ENCODE data around the gene PIBF1. TPM values are rescaled to one million over a fixed set of nuclear protein-coding genes. Genes with fewer than 3 reads are reported as not detected.
A peak's percentile ranks its signal among the peaks of the same experiment; 100 is the strongest.
"Not testable (repeated sequence)": the region's sequence is repeated elsewhere in the genome, so short reads cannot be mapped to it uniquely, and the experiment has no call there.

PIBF1 gene
- total RNA-seq, 1 donor from 2014 or later, result 19.6 TPM

DNA sequence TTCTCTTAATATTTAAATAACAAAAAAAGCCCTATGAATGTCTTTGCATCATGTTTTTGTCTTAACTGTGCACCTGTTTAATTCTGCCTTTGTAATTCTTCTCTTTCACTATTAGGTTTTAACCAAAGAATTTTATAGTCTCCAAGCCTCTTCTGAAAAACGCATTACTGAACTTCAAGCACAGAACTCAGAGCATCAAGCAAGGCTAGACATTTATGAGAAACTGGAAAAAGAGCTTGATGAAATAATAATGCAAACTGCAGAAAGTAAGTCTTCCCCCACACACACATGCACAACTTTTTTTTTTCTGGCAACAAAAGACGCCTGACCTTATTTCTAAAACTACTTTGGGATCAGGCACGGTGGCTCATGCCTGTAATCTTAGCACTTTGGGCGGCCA is 126.5 kb downstream of the PIBF1 start:
- no peak for DNase-seq (ENCODE audit: low read depth)

- no peak for DNase-seq (ENCODE audit: low read depth)
These were observed 130.0 kb downstream of the PIBF1 start for GRCh38 chr13:72911981-72912380.

DNA sequence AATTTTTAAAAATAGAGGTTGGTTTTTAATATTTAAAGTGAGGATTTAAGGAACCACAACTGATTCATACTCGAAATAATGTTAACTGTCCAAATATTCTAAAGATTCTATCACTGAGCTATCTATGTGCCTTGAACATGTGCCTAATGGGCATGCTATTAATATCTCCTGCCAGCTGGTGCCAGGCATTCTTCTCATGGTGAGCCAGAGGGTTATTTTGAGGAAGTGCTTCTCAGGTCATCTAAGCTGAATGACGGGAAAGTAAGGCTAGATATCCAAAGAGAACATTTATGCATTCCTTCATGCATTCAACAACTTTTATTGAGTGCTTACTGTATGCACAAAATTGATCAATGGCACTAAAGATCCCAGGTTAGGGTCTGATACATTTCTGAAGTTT is 138.2 kb downstream of the PIBF1 start:
- DNase-seq (ENCODE audit: low read depth), result peak; percentile 92

- DNase-seq (ENCODE audit: low read depth), result no peak
These were observed 149.4 kb downstream of the PIBF1 start for GRCh38 chr13:72931311-72931710.

GRCh38 chr13:72932250-72932649 is 150.3 kb downstream of the PIBF1 start:
- DNase-seq (ENCODE audit: low read depth), result no peak

DNA sequence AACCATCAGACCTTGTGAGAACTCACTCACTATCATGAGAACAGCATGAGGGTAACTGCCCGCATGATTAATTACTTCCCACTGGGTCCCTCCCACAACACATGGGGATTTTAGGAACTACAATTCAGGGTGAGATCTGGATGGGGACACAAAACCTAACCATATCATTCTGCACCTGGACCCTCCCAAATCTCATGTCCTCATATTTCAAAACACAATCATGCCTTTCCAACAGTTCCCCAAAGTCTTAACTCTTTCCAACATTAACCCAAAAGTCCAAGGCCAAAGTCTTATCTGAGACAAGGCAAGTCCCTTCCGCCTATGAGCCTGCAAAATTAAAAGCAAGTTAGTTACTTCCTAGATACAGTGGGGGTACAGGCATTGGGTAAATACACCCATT is 164.3 kb downstream of the PIBF1 start:
- DNase-seq (ENCODE audit: low read depth), result not testable (repeated sequence)

DNA sequence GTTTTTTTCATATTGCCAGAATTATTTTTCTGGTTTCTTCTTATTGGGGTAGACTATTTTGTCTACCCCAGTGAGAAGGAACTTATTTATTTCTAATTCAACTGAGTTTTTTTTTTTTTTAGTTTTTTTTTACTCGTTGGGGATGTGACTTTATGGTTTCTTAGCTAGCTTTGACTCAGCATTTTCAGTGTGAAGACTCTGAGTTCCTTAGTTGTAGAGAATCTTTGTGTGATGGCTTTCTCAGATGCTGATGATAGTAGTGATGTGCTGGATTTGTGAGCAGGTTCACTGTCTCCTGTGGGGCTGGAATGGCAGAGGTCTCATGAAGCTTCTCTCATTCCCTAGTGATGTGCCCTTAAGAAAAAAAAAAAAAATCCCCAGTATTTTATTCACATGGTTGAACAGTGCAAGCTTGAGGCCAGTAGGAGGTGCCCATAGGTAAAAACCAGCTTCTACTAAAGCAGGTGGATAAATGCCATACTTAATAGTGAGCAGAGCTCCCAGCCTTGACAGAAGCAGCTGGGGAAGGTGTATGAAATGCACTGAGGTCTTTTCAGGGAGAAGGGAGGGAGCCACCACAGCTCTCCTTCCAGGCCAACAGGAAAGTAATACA is 170.7 kb downstream of the PIBF1 start:
- peak; percentile 6 for DNase-seq (ENCODE audit: low read depth)

GRCh38 chr13:72953391-72953965 is 171.5 kb downstream of the PIBF1 start:
- no peak for DNase-seq (ENCODE audit: low read depth)

DNA sequence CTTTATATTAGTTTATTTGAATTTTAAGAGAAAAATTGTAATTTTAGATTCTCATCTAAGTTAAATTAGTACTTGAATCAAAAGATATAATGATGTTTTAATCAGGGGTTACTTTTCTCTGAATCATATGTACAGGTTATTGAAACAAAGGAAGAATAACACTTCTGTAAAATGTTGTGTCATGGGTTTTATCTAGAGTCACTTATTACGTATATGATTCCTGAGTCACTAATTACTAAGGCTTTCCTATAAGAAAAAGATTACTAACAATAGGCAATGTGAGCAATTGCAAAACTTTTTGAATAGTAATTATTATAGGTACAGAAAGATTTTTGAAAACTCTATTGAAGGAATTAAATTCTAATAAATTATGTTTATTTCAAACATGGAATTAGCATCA is 177.7 kb downstream of the PIBF1 start:
- DNase-seq (ENCODE audit: low read depth), result no peak

DNA sequence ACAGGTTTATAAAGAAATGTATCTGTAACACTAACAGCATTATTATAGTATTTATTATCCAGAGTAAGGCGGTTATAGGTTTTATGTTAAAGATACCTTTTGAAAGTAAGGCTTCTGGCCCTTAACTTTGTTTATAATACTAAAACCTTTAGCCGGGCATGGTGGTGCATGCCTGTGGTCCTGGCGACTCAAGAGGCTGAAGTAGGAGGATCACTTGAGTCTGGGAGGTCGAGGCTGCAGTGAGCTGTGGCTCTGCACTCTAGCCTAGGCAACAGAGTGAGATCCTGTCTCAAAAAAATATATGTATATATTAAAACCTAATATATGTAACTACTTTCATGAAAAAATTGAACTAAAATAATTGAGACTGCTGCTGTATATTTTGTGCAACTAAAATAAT is 178.2 kb downstream of the PIBF1 start:
- no peak for DNase-seq (ENCODE audit: low read depth)

DNA sequence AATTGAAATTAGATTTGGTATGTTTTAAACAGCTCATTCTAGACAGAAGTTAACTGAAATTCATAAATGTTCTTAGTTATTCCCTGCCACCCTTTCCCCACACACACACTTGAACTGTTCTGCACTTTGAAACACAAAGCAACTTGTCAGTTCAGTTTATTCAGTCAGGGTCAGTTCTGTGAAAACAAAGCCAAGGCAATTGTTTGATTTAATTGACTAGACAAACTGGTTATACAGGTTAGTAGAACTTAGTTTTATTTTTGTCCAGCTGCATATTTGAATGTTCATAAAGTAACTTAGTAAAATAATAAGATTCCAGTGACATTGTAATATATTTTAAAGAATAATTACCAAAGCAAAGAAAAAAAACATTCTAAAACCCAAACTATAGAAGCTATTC is 178.6 kb downstream of the PIBF1 start:
- no peak for DNase-seq (ENCODE audit: low read depth)

GRCh38 chr13:72963762-72964161 is 181.8 kb downstream of the PIBF1 start:
- no peak for DNase-seq (ENCODE audit: low read depth)

DNA sequence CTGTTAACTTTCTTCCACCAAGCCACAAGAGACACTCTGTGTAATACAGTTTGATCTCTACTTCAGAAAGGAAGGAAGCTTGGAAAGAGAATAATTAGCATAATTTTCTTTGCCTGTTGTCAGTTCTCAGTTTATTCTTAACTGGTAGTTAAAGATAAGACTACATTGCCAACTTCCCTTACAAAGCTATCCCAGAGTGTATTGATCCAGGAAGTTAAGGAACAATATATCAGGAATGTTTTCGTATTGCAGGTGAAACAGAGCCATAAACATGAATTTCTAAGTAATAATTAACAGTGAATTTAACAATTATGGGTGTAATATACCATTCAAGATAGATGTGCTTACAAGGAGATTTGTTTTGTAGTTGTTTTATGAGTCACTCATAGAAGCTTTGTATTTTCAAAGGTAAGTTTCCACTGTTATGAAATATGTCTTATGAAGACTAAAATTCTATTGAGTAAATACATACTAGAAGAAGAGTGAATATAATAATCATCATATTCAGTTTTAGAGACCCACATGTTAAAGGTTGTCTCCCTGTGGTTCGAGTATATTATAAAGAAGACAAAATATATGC is 188.5 kb downstream of the PIBF1 start:
- DNase-seq (ENCODE audit: low read depth), result no peak

- DNase-seq (ENCODE audit: low read depth), result peak; percentile 11
These were observed 189.0 kb downstream of the PIBF1 start for GRCh38 chr13:72970956-72971355.

DNA sequence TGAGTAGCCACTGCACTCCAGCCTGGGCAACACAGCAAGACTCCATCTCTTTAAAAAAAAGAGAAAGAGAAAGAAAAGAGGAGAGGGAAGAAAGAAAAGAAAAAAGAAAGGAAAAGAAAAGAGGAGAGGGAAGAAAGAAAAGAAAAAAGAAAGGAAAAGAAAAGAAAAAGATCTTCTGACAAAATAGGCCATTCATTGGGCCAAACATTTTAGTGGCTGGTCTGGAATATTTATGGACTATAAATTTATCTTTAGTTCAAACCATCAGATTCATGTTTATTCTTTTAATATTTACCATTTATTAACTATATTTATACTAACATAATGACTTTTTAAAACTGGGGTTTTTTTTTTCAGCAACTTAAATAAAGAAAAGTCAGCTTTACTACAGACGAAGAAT is 191.3 kb downstream of the PIBF1 start:
- DNase-seq (ENCODE audit: low read depth), result no peak

GRCh38 chr13:72983085-72983768 is 201.3 kb downstream of the PIBF1 start:
- peak; percentile 6 for DNase-seq (ENCODE audit: low read depth)

DNA sequence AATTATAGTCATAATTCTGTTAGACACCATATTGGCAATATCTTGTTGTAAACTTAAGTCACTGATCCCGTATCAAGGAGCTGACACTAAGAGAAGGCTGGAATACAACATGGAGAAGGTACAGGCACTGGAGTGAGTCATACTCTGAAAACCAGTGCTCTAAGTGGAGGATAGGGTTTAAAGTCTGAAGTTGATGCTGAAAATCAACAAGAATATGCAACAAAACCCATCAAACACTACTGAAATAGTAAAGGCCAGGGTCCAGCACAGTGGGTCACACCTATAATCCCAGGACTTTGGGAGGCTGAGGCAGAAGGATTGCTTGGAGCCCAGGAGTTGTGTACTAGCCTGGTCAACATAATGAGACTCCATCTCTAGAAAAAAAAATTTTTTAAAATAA is 203.7 kb downstream of the PIBF1 start:
- DNase-seq (ENCODE audit: low read depth), result no peak

GRCh38 chr13:72986197-72986596 is 204.3 kb downstream of the PIBF1 start:
- DNase-seq (ENCODE audit: low read depth), result no peak

DNA sequence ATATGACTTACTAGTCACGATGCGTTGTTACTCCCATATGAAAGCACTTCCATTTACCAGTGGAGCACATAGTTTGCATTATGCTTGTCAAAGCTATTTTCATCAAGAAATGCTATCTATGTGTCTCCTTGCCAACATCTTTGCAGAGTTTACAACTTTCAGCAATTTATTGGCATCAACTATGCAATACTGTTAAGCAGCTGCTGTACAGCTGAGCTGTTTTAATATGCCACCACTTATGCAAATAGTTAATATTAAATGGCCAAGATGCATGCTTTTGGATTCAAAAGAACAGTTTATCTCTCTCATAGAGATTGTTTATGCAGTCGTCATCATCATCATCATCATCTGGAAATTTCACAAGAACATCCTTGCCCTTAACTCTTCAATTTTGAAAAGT is 209.0 kb downstream of the PIBF1 start:
- no peak for DNase-seq (ENCODE audit: low read depth)

- no peak for DNase-seq (ENCODE audit: low read depth)
These were observed 216.1 kb downstream of the PIBF1 start for GRCh38 chr13:72998012-72998411.

DNA sequence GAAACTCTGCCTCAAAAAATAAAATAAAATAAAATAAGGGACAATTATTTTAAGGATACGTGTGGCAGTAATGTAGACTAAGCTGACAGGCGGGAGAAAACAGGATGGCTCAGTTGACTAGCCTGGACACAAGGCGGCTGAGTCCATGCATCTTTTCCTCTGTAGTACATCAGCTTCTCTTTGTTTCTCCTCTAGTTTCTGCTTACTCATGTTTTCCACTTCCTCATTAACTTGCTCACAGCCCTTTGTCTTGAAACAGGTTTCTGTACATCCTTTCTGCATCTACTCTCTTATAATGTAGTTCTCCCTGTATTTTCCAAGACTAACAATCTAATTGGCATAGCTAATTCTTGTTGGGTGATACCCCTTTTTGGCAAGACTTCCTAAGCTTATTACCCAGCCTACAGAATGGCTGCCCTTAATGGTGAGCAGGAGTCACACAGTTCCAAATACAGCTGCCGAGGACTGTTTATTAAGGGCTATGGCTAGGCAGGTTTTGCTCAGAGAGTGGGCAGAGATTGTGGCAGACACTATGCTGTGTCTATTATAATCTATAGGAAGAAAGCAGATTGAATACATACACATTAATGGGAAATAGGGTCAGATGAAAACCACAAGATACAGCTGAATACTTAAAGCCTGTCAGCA is 218.2 kb downstream of the PIBF1 start:
- DNase-seq (ENCODE audit: low read depth), result no peak

- DNase-seq (ENCODE audit: low read depth), result no peak
These were observed 220.0 kb downstream of the PIBF1 start for GRCh38 chr13:73001971-73002370.

Data from myocyte (in vitro differentiated cells).